ENCODE measurements around the gene UNC5B.

GRCh38 chr10:71212318-71213126 is at the start of gene UNC5B:
- TF ChIP-seq, protein P1, sequence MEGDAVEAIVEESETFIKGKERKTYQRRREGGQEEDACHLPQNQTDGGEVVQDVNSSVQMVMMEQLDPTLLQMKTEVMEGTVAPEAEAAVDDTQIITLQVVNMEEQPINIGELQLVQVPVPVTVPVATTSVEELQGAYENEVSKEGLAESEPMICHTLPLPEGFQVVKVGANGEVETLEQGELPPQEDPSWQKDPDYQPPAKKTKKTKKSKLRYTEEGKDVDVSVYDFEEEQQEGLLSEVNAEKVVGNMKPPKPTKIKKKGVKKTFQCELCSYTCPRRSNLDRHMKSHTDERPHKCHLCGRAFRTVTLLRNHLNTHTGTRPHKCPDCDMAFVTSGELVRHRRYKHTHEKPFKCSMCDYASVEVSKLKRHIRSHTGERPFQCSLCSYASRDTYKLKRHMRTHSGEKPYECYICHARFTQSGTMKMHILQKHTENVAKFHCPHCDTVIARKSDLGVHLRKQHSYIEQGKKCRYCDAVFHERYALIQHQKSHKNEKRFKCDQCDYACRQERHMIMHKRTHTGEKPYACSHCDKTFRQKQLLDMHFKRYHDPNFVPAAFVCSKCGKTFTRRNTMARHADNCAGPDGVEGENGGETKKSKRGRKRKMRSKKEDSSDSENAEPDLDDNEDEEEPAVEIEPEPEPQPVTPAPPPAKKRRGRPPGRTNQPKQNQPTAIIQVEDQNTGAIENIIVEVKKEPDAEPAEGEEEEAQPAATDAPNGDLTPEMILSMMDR (IDR thresholded peaks at IDR 0.05; ENCODE audit: insufficient read depth, low read length): no peak
- TF ChIP-seq REST (IDR thresholded peaks at IDR 0.05; ENCODE audit: insufficient replicate concordance, low read depth): no peak
- TF ChIP-seq POLR2AphosphoS5 (IDR thresholded peaks at IDR 0.05; ENCODE audit: low read depth): no peak
- TF ChIP-seq GABPA (IDR thresholded peaks at IDR 0.05; ENCODE audit: low read depth): no peak
- TF ChIP-seq SPI1 (IDR thresholded peaks at IDR 0.05; ENCODE audit: borderline replicate concordance, low read depth): no peak
